OCI-LY1 (cell line): ENCODE data around the gene TMEM203.

ENCODE experiments used
- CTCF ChIP-seq: fragments of 200-600 bp; sonication (generic), shearing (Covaris generic); IDR thresholded peaks from 2 replicates; pipeline ENCODE4 v1.5.1; 2017; ENCODE audit warnings: mild to moderate bottlenecking, antibody characterized with exemption, low read length, moderate library complexity, mixed read lengths
- EZH2 ChIP-seq: fragments of 200-600 bp; sonication (generic), shearing (Covaris generic); IDR thresholded peaks from 2 replicates; pipeline ENCODE4 v1.8.0; 2017; ENCODE audit warnings: borderline replicate concordance, mixed run types, mild to moderate bottlenecking, antibody characterized with exemption, low read length, moderate library complexity, mixed read lengths

- no peak for TF ChIP-seq CTCF
- TF ChIP-seq EZH2 = no peak
These were observed 9.2 kb upstream of the TMEM203 start for GRCh38 chr9:137214620-137215019.
